AG10803 (cell line): Measurements from ENCODE around the gene ZNG1B.
A peak's percentile ranks its signal among the peaks of the same experiment; 100 is the strongest.
"Not testable (repeated sequence)": the region's sequence is repeated elsewhere in the genome, so short reads cannot be mapped to it uniquely, and the experiment has no call there.

Source experiments
- DNase-seq: peaks from one replicate; pipeline ENCODE4 v3.0.0; 2010; ENCODE audit warnings: low read depth
- H3K4me3 ChIP-seq: 2 replicates; pipeline ENCODE4 v1.5.1; 2011; ENCODE audit warnings: mild to moderate bottlenecking, low read length, control low read depth

The ZNG1B gene

DNA sequence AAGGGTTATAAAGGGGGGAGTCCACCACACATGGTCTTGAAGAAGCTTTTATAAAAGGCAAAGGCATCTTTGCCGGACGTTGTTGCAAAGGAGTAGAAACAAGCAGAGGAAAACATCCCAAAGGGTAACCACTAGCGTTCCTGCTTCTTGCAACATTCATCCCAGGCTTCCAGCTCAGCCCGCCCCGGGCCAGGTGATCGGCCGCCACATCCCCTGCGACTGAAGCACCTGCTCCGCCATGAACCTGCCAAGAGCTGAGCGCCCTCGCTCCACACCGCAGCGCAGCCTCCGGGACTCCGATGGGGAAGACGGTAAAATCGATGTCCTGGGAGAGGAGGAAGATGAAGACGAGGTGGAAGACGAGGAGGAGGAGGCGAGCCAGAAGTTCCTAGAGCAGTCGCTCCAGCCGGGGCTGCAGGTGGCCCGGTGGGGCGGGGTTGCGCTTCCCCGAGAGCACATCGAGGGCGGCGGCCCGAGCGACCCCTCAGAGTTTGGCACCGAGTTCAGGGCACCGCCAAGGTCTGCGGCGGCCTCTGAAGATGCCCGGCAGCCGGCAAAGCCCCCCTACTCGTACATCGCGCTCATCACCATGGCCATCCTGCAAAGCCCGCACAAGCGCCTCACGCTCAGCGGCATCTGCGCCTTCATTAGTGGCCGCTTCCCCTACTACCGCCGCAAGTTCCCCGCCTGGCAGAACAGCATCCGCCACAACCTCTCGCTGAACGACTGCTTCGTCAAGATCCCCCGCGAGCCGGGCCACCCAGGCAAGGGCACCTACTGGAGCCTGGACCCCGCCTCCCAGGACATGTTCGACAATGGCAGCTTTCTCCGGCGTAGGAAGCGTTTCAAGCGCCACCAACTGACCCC is 61.8 kb downstream of the ZNG1B start:
- not testable (repeated sequence) for H3K4me3 ChIP-seq, DNase-seq

DNA sequence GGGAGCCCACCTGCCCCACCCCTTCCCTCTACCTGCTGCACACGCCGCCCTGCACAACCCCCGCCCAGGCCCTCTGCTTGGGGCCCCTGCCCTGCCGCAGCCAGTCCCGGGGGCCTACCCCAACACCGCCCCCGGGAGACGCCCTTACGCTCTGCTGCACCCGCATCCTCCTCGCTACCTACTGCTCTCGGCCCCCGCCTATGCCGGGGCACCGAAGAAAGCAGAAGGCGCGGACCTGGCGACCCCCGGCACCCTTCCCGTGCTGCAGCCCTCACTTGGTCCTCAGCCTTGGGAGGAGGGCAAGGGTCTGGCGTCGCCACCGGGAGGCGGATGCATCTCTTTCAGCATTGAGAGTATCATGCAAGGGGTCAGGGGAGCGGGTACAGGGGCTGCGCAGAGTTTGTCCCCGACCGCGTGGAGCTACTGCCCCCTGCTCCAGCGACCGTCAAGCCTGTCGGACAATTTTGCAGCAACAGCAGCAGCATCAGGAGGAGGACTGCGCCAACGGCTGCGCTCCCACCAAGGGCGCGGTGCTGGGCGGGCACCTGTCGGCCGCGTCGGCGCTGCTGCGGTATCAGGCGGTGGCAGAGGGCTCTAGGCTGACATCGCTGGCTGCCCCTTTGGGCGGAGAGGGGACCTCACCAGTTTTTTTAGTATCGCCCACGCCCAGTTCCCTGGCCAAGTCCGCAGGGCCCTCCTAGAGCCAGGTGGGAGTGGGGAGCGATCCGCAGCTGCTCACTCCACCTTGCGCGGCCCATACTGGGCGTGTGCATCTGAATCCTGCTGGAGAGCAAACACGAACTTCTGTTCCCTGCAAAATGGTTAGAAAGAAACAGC is 62.6 kb downstream of the ZNG1B start:
- not testable (repeated sequence) for DNase-seq, H3K4me3 ChIP-seq

DNA sequence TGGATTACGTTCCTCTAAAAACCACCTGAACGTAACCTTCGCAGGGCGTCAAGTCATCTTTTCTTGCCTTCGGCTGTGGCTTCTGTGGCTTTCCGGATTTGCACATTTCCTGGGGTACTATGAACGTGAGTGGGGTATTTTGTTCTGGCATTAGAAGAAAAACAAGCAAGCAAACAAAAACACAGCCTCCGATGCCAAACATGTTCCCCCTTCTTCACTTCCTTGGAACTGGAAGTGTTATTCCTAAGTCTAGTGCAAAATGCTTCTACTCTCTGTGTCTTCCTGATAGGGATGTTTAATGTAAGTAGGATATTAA is 63.2 kb downstream of the ZNG1B start:
- H3K4me3 ChIP-seq, DNase-seq: not testable (repeated sequence)

DNA sequence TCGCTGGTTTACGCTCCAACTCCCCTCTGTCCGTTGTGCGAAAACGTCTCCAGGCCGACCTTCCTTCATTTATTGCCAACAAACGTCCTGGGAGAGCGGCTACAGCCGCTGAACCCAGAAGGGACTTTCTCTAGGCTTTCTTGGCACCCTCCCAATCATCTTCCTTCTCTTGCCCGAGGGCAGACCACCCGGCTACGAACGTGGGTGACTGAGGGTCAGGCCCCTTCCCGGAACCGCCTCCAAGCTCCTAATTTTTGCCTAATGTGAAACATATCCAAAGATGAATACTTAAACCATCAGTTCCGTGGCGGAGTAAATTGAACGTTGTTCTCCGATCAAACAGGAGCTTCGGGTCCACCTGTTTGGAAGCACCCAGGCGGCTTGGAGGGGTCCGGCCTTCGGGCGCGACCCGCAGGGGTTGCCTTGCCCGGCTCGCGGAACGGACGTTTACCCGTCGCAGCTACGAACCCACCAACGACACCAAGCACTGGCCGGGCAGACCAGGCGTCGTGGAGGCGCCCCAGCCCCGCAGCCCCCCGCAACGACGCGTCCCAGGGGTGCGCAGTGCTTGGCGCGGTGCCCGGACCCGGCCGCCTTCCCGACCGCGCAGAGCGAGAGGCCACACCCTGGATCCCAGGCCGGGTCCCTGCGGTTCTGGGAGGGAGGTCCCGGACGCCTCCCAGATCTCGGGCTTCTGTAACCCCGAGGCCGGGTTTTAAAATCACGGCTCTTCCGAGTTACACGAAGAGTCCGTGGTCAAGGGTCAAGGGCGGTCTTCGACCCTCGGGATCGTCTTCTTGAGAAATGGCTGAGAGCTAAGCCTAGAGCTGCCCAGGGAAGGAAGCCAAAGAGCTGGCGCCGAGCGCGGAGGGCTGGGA is 65.0 kb downstream of the ZNG1B start:
- peak overlapping the region; percentile 44 for H3K4me3 ChIP-seq
- not testable (repeated sequence) for DNase-seq

DNA sequence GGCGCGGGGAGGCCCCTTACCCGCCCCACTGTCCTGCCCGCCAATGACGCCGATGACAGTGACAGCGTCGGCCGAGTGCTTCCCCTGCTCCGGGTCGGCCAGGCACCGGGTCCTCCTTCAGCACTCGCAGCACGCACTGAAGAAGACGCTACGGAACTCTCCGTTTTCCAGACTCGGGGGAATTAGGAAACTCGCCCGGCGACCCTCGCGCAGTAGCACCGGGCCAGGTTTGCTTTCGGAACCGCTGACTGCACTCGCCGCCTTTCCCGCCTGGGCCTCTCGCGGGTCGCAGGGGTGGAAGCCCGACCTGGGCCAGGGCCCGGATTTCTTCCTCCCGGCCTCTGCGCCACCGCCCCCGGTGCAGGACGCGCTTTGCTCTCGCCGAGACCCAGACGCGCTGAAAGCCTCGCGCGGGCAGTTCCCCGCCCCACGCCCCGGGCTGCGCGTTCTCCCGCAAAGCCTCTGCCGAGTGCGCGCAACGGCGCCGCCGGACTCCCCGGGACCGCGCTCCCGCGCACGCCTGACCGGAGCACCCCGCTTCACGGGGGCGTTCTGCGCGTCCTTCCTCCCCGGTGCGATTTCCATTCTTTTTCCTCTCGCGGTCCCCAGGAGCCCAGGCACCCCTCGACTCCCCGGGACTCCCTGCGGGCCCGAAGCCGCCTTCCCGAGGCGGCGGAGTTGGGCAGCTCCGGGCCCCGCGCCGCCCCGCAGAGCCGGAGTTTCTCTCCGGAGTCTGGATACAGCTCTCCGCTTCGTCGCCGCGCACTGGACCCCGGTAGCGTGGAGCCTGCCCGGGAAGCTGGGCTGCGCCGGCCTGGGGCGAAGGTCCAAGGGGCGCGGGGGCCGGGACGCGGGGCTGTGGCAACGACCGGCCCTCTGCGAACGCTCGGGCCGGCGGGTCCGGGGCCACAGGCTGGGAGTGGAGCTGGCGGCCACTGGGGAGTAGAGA is 65.9 kb downstream of the ZNG1B start:
- DNase-seq, result not testable (repeated sequence)
- peak overlapping the region; percentile 44 for H3K4me3 ChIP-seq

DNA sequence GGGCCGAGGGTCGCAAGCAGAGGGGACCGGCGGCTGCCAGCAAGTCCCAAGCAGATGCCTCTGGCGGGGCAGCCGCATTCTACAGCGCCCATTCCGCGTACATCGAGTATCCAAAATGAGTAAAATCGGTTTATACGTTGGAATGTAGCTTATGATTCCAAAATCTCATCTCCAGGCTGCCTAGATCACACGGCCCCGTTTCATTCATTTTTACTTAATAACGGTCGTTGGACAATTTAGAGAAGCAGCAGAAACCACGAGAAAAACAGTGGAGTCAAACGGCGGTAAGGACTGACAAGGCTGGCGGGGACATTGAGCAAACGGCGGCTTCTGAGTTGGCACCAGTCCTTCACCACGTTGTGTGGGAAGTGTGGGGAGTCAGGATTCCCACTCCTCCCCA is 66.6 kb downstream of the ZNG1B start:
- DNase-seq, H3K4me3 ChIP-seq: not testable (repeated sequence)

DNA sequence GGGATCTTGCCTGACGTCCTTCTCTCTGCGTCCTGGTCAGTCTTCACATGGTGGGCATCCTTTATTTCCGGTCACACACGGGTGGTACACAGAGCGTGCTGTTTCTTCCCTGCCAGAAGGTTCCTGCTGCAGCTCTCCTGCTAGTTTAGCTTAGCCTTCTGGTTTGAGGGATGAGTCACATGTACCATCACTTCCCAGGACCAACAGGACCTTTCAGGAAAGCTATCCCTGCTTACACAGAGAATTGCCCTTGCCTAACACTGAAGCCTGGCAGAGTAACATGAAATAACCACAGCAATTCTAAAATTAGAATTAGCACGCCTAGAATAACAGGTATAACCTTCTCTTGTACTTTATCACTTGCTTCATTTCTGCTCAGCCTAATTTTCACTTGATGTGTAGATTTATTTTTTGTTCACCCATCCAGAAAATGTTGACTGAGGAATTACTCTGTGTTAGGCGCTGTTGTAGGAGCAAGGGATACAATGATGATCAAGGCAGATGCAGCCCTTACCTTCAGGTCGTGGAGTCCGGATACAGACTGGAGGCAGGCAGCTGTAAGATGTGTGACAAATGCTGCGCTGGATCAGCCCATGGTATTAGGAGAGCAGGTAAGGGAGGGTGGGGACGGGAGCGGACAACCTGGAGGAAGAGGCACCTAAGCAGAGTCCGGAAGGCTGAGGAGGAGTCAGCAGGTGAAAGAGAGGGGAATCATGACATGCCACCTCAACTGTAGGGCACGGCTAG is 70.1 kb downstream of the ZNG1B start:
- H3K4me3 ChIP-seq, DNase-seq: not testable (repeated sequence)

DNA sequence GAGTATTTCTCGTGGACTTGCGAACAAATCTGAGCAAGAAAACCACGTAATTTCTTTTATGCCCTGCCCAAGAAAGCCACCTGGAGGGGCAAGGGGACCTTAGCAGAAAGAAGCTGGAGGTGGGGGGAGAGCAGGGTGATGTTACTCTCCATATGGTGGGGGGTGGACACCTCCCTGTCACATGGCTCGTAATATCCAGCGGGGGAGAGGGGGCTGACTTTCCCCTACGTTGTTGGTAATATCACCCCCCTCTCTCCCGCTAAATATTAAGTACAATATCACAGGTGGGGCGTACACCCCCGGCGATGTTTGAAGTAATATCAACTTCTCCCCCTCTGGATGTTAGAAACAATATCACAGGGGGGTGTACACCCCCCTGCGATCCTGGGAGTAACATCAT is 70.7 kb downstream of the ZNG1B start:
- not testable (repeated sequence) for DNase-seq, H3K4me3 ChIP-seq

DNA sequence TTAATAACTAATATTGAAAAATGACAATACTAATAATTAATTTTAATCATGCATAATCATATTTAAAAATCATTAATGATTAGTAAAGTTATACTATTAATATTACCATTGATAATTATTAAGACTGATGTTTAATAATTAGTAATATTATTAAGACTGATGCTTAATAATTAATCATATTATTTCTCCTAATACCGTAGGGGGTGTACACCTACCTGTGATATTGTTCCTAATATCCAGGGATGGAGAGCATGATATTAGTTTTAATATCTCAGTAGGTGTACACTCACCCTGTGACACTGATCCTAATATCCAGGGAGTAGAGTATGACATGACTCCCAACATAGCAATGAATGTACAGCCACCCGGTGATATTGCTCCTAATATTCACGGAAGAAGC is 73.4 kb downstream of the ZNG1B start:
- DNase-seq, H3K4me3 ChIP-seq: not testable (repeated sequence)

DNA sequence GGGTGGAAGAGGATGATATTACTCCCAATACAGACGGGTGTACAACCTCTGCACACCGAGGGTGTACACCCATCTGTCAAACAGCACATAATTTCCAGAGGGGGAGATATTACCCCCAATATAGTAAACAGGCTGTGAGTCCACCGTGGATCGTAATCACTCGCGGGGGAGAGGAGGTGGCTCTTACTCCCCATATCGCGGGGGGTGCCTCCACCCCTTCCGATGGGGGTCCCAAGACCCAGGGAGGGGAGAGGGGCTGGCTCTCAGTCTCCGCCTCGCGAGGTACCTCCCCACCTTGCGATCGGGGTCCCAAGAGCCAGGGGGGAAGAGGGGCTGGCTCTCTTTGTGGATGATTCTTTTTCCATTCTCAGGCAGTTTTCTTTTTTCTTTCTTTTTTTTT is 74.4 kb downstream of the ZNG1B start:
- H3K4me3 ChIP-seq, DNase-seq: not testable (repeated sequence)

DNA sequence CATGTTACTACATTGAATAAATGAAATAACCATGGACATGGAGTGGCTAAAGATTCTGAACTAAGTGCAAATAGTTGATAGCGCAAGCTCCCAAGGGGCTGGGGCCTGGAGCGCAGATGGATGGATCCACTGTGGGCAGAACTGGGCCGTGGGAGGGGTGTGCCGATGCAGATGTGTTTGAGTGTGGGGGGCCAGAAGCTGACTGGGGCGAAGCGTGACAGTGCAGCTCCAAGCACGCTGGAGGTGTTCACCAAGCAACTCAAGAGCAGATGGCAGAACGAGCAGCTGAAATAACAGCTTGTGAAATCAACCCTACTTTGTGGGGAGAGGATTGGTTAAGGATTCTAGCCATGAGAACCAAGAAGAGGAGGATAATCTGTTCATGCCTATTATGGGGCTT is 78.0 kb downstream of the ZNG1B start:
- not testable (repeated sequence) for DNase-seq

DNA sequence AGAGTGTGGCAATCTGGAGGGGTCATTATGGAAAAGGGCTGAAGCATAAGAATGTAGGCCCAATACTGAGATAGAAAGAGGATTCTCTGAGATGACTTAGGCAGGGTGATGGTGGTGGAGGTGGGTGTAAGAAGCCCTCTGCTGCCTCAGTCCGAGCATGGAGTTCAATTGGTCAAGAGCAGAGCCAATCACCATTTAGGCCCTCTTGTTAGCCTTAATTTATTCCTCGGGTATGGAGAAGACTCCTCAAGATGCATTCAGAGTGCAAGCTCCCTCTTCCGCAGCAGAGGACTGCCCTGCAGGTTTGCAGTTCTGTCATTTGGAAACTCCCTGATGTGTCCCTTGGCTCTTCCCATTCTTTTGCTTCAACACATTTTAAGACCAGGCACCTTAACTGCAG is 78.5 kb downstream of the ZNG1B start:
- not testable (repeated sequence) for H3K4me3 ChIP-seq

More for the DNA sequence above, 78.0 kb downstream of the ZNG1B start:
- not testable (repeated sequence) for H3K4me3 ChIP-seq

DNA sequence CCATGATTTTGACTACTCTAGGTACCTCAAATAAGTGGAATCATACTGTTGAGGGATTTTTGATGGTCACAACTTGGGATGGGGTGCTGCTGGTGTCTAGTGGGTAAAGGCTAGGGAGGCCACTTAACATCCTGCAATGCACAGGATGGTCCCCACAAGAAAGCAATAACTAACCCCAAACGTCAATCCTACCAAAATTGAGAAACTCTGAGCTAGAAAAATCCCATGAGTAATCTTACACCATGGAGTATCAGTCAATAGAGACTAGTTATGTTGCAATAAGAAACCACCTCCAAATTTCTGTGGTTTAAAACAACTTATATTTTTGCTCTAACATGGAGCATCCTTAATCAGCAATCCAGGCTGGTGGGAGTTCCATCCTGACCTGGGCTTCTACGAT is 79.5 kb downstream of the ZNG1B start:
- DNase-seq, H3K4me3 ChIP-seq: not testable (repeated sequence)

More for the DNA sequence above, 78.5 kb downstream of the ZNG1B start:
- DNase-seq, result not testable (repeated sequence)

DNA sequence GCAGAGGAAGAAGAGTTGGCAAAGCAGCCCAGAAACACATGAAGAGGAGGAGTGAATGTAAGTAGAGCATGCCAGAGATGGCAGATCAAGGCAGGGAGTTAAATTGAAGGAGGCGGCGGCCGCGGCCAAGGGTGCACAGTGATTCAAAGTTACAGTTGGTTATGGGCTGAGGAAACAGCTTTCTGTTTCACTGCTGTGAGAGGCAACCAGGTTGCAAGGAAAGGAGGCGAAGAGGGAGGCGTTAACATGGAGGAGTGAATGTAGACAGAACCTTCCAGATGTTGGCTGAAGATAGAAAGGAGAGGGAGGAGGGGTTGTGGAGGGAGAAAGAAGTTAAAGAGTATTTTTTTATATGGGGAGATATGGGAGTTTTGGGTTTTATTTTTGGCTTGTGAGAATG is 83.3 kb downstream of the ZNG1B start:
- not testable (repeated sequence) for DNase-seq, H3K4me3 ChIP-seq

DNA sequence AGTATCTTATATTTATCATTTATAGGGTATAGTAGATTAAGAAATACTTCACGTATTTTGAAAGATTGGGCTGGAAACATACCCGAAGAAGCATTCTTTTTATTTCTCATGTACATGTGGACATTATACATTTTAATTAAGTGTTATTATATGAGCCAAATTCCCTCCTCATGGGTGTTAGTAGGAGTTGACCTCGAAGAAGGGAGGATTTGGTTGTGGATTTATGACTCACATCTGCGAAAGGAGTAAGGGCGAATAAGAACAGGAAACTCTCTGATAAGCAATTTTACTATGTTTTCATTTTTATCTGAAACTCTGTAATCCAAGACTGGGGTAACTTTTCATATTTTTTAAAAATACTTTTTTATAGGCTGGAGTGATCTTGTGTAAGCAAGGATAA is 84.0 kb downstream of the ZNG1B start:
- DNase-seq, H3K4me3 ChIP-seq: not testable (repeated sequence)

DNA sequence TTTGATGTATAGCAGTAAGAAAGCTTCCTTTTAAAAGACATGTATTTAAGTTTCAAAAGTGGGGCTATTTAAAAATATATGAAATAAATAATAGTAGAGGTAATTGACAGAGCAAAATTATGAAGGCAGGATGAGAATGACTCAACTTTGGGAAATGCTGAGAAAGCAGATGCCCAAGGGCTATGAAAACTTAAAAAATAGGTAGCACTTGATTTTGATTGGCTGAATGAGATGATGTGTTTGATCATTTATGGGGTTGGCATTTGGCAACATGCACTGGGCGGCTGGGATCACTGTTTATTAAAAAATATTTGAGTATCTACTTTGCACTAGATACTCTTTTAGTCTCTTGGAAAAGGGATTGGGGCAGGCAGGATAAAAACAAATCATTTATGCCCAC is 87.5 kb downstream of the ZNG1B start:
- not testable (repeated sequence) for H3K4me3 ChIP-seq, DNase-seq

DNA sequence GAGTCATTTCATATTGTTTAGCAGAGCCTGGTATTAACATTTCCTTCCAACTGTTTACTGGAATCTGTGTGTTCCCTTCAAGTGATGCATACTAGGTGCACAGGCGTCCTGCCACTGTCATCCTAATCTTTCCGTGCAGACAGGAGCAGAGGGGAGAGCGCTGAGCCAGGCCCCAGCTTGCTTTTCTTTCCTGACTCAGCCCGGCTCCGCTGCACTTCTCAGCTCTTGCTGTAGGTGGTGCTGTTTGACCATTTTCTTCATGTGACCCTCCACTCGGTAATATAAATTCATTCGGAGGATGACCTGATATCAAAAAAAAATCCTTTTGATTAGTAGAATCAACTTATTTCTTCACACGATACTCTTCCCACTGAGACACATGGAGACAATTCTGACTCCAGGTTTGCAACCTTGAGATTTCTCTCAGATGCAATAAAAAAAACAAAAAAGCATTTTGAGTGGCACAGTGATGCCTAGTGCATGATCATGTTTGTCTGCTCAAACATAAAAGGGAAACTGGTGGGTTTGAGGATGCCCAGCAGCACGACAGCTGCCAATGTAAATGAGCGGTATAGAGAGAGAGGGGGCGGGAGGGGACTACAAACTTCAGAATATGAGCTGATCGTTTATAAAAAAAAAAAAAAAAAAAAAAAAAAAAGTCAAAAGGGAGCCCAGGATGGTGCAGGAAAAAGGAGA is 90.0 kb downstream of the ZNG1B start:
- H3K4me3 ChIP-seq, DNase-seq: not testable (repeated sequence)
